ENCODE data around the gene CELF2. TPM values are rescaled to one million over a fixed set of nuclear protein-coding genes. Genes with fewer than 3 reads are reported as not detected.
A peak's percentile ranks its signal among the peaks of the same experiment; 100 is the strongest.

CELF2 gene
- total RNA-seq, 4 donors from 2014 or later = 106 to 127 (median 120) TPM

DNA sequence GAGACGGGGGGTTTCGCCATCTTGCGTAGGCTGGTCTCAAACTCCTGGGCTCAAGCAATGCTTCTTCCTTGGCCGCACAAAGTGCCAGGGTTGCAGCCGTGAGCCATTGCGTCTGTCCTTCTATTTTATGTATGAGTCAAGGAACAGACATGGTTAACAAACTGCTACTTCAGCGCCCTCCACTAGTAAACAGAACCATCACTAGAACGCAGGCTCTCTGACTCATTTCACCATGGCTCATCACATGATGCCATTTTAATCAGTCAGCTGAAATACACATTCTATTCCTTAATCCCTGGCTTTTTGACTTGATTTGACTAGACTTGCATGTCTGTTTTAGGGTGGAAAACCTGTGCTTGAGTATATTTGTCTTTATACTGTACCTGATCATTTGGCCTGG is 41.3 kb downstream of the CELF2 start:
- TF ChIP-seq CTCF (IDR thresholded peaks at IDR 0.05) (no peak), EP300 (IDR thresholded peaks at IDR 0.05) (peak in 1 of 2 donors; percentile 36)
- Histone ChIP-seq H3K9me3 (no peaks in the 10 kb centered on the region), H3K4me3 (no peak overlapping the region), H3K27ac (peak overlapping the region; percentile 61 to 94 (median 76)), H3K27me3 (no peaks in the 10 kb centered on the region), H3K36me3 (no peaks in the 10 kb centered on the region), H3K4me1 (peaks cover 0 to 68% (median 18%) of the 10 kb centered on the region in 4 donors)
- 73 to 74% methylated on average over 8 of the region's 8 CpGs for WGBS, 2 donors
- no peak for DNase-seq (ENCODE audit: low spot score in 2 of 2)

- no peak for DNase-seq (ENCODE audit: low spot score in 2 of 2)
- 39 to 58% methylated on average over 5 of the region's 5 CpGs for WGBS, 2 donors
- Histone ChIP-seq H3K27ac (peak overlapping the region in 2 of 4 donors; percentile 44 to 72), H3K27me3 (no peaks in the 10 kb centered on the region), H3K36me3 (no peaks in the 10 kb centered on the region), H3K4me1 (peaks cover 0 to 67% (median 15%) of the 10 kb centered on the region in 4 donors), H3K4me3 (no peak overlapping the region), H3K9me3 (no peaks in the 10 kb centered on the region)
- TF ChIP-seq EP300 (IDR thresholded peaks at IDR 0.05) (no peak), CTCF (IDR thresholded peaks at IDR 0.05) (no peak), POLR2A (IDR thresholded peaks at IDR 0.05) (no peak)
Measured at GRCh38 chr10:11063856-11064255, 46.2 kb downstream of the CELF2 start.

DNA sequence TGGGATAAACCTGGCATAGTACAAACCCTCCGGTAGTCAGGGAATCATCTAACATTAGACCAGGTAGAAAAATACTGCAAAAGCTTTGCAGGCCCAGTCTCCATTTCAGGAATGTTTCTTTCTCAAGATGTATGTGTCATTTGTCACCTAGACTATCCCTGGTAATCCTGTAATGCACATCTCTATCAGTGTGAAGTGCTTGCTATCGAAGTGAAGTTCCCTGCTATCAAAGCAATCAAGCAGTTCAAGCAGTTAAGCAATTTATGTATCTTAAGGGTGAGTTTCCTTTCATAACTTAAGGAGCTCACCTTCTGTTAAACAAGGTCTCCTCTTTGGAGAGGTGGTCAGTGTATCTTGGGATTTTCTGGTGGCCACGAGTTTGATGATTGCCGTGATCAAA is 47.2 kb downstream of the CELF2 start:
- Histone ChIP-seq H3K27ac (peak overlapping the region in 2 of 4 donors; percentile 44 to 72), H3K36me3 (no peaks in the 10 kb centered on the region), H3K9me3 (no peaks in the 10 kb centered on the region), H3K4me1 (peaks cover 0 to 62% (median 10%) of the 10 kb centered on the region in 4 donors), H3K4me3 (no peak overlapping the region), H3K27me3 (no peaks in the 10 kb centered on the region)
- TF ChIP-seq EP300 (IDR thresholded peaks at IDR 0.05) (no peak), CTCF (IDR thresholded peaks at IDR 0.05) (no peak), POLR2A (IDR thresholded peaks at IDR 0.05) (no peak)
- 90 to 94% methylated on average over 4 of the region's 4 CpGs for WGBS, 2 donors
- no peak for DNase-seq (ENCODE audit: low spot score in 2 of 2)

DNA sequence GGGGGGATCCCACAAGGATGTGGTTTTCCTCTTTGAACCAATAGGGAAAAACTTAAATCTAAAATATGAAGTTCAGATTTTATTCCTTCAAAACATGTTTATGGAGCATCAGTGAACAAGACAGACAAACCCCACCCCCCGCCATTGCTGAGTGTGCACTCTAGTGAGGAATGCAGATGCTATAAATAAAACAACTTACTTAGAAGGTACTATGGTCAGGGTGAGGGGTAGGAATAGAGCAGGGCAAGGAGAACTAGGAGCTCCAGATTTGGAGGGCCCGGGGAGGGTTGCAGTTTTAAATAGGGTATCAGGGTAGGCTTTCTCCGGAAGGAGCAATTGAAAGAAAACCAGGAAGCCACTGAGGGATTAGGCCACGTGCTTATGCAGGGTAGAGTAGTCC is 47.9 kb downstream of the CELF2 start:
- Histone ChIP-seq H3K9me3 (no peaks in the 10 kb centered on the region), H3K27ac (peak overlapping the region in 1 of 4 donors; percentile 64), H3K36me3 (no peaks in the 10 kb centered on the region), H3K4me1 (peaks cover 0 to 60% (median 10%) of the 10 kb centered on the region in 4 donors), H3K27me3 (no peaks in the 10 kb centered on the region), H3K4me3 (no peak overlapping the region)
- no peak for TF ChIP-seq POLR2A (IDR thresholded peaks at IDR 0.05)
- TF ChIP-seq CTCF (IDR thresholded peaks at IDR 0.05) = no peak
- TF ChIP-seq EP300 (IDR thresholded peaks at IDR 0.05) = no peak
- no peak for DNase-seq (ENCODE audit: low spot score in 2 of 2)
- 81 to 86% methylated on average over 4 of the region's 4 CpGs for WGBS, 2 donors

DNA sequence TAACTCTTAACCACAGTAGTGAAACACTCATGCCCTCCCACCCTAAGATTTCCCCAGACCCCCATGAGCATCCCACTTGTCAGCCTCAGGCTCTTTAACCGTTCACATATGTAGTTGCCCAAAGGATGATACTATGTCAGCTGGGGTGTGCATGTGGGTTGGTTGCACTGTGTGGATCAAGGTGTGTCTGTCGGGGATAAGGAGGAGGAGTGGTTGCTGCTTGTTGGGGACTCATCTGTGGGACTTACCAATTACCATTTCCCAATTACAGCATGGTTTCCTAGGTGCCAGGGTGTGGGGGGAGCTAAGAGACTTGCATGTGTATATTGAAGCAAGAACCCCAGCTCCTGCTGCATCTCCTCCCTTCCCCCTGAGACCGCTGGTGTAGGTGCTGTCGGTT is 48.8 kb downstream of the CELF2 start:
- Histone ChIP-seq H3K4me1 (peaks cover 0 to 64% (median 10%) of the 10 kb centered on the region in 4 donors), H3K9me3 (no peaks in the 10 kb centered on the region), H3K36me3 (no peaks in the 10 kb centered on the region), H3K27ac (peak overlapping the region in 1 of 4 donors; percentile 64), H3K4me3 (no peak overlapping the region), H3K27me3 (no peaks in the 10 kb centered on the region)
- DNase-seq (ENCODE audit: low spot score in 2 of 2) = no peak
- TF ChIP-seq CTCF (IDR thresholded peaks at IDR 0.05) (no peak), EP300 (IDR thresholded peaks at IDR 0.05) (no peak), POLR2A (IDR thresholded peaks at IDR 0.05) (no peak)
- WGBS, 2 donors = 91 to 94% methylated on average over 4 of the region's 4 CpGs
